GM12878 (cell line): Measurements from ENCODE around the gene MRPL37.

Experiments used
- BRCA1 ChIP-seq: IDR thresholded peaks from 2 replicates; pipeline ENCODE4 v1.6.1; 2011; ENCODE audit warnings: low read depth, low read length, improper control_type of control experiment
- CEBPB ChIP-seq, 2 experiments: fragments of 150-350 bp in 1 of 2; IDR thresholded peaks; 2 replicates each; pipeline ENCODE4 v1.6.1; 2012 to 2014; ENCODE audit warnings: low read depth in 2 of 2, low read length in 2 of 2, borderline replicate concordance in 1 of 2, inconsistent platforms in 1 of 2
- CHD4 ChIP-seq: fragments of 200-600 bp; sonication (generic); IDR thresholded peaks from 2 replicates; pipeline ENCODE4 v1.6.1; 2016; ENCODE audit warnings: mild to moderate bottlenecking
- EP300 ChIP-seq, 2 experiments: fragments of 150-350 bp in 1 of 2; IDR thresholded peaks; 2 replicates each; pipeline ENCODE4 v1.6.1; 2011 to 2012; ENCODE audit warnings: low read depth in 2 of 2, low read length in 2 of 2, borderline replicate concordance in 1 of 2, improper control_type of control experiment in 1 of 2, inconsistent platforms in 1 of 2; ENCODE audit not compliant: control insufficient read depth in 1 of 2
- MYC ChIP-seq: IDR thresholded peaks from 2 replicates; pipeline ENCODE4 v1.6.1; 2011; ENCODE audit warnings: mild to moderate bottlenecking, low read length, moderate library complexity, inconsistent platforms; ENCODE audit not compliant: insufficient read depth, insufficient replicate concordance, insufficient read length, severe bottlenecking
- POLR2A ChIP-seq: IDR thresholded peaks from 2 replicates; pipeline ENCODE4 v1.6.1; 2011; ENCODE audit warnings: low read depth, mild to moderate bottlenecking, low read length
- SRF ChIP-seq, 2 experiments: IDR thresholded peaks; 2 replicates each; pipeline ENCODE4 v1.6.1; 2011; ENCODE audit warnings: low read depth in 2 of 2, low read length in 2 of 2, mild to moderate bottlenecking in 1 of 2, moderate library complexity in 1 of 2
- YY1 ChIP-seq: IDR thresholded peaks from 2 replicates; pipeline ENCODE4 v1.6.1; 2011; ENCODE audit warnings: low read depth, mild to moderate bottlenecking, low read length
- ZNF274 ChIP-seq: IDR thresholded peaks from one replicate; pipeline ENCODE4 v1.8.0; 2011; ENCODE audit not compliant: insufficient read length, insufficient read depth
- TF ChIP-seq, protein P1 (sequence below): IDR thresholded peaks from 2 replicates; pipeline ENCODE4 v1.6.1; 2012; ENCODE audit warnings: low read depth, low read length, improper control_type of control experiment
- TF ChIP-seq, protein P2 (sequence below), 3 experiments: IDR thresholded peaks in 2 of 3; conservative IDR thresholded peaks in 1 of 3; 2 replicates each; pipeline ENCODE4 v1.5.1; 2011; ENCODE audit warnings: low read depth in 3 of 3, low read length in 3 of 3, mild to moderate bottlenecking in 3 of 3, control low read depth in 2 of 3, moderate library complexity in 2 of 3, inconsistent platforms in 1 of 3, mixed read lengths in 1 of 3; ENCODE audit not compliant: control insufficient read depth in 2 of 3, insufficient read depth in 1 of 3; ENCODE audit errors: extremely low read depth in 1 of 3
- TF ChIP-seq, protein P3 (sequence below): fragments of 450-650 bp; IDR thresholded peaks from 2 replicates; pipeline ENCODE4 v1.6.1; 2016; ENCODE audit warnings: mild to moderate bottlenecking

DNA sequence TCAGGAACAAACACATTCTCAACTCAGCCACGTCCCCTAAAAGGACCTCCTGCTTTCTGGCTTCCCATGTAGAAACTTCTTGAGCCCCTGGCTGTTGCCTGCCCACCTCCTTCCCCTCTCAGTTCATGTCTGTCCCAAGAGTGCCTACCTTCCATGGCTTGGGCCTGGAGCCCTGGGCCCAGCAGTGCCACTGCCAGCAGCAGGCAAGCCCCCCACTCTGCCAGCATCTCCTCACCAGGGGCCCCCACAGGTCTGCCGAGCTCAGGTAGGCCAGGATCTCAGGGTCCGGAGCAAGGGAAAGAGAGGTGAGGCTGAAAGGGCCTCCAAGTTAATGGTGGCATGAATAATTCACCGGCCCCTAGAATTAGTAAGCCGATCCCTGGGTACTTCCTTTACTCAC is 47.3 kb upstream of the MRPL37 start, which contains the start of gene CDCP2:
- TF ChIP-seq, protein P1, sequence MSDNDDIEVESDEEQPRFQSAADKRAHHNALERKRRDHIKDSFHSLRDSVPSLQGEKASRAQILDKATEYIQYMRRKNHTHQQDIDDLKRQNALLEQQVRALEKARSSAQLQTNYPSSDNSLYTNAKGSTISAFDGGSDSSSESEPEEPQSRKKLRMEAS, result no peak
- no peak for TF ChIP-seq BRCA1
- no peak for TF ChIP-seq MYC
- no peak for TF ChIP-seq SRF (IDR thresholded peaks at IDR 0.05; ENCODE audit: low read depth in 2 of 2, low read length in 2 of 2)
- TF ChIP-seq, protein P2, sequence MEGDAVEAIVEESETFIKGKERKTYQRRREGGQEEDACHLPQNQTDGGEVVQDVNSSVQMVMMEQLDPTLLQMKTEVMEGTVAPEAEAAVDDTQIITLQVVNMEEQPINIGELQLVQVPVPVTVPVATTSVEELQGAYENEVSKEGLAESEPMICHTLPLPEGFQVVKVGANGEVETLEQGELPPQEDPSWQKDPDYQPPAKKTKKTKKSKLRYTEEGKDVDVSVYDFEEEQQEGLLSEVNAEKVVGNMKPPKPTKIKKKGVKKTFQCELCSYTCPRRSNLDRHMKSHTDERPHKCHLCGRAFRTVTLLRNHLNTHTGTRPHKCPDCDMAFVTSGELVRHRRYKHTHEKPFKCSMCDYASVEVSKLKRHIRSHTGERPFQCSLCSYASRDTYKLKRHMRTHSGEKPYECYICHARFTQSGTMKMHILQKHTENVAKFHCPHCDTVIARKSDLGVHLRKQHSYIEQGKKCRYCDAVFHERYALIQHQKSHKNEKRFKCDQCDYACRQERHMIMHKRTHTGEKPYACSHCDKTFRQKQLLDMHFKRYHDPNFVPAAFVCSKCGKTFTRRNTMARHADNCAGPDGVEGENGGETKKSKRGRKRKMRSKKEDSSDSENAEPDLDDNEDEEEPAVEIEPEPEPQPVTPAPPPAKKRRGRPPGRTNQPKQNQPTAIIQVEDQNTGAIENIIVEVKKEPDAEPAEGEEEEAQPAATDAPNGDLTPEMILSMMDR (IDR thresholded peaks at IDR 0.05 in 2 of 3, conservative IDR thresholded peaks at IDR 0.05 in 1 of 3; ENCODE audit: control insufficient read depth in 2 of 3, extremely low read depth in 1 of 3, insufficient read depth in 1 of 3, low read depth in 3 of 3, low read length in 3 of 3), result no peak
- TF ChIP-seq CHD4, result no peak
- no peak for TF ChIP-seq YY1
- TF ChIP-seq CEBPB (IDR thresholded peaks at IDR 0.05; ENCODE audit: borderline replicate concordance in 1 of 2, low read depth in 2 of 2, low read length in 2 of 2), result no peak
- TF ChIP-seq, protein P3, sequence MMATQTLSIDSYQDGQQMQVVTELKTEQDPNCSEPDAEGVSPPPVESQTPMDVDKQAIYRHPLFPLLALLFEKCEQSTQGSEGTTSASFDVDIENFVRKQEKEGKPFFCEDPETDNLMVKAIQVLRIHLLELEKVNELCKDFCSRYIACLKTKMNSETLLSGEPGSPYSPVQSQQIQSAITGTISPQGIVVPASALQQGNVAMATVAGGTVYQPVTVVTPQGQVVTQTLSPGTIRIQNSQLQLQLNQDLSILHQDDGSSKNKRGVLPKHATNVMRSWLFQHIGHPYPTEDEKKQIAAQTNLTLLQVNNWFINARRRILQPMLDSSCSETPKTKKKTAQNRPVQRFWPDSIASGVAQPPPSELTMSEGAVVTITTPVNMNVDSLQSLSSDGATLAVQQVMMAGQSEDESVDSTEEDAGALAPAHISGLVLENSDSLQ, result no peak
- no peak for TF ChIP-seq EP300 (IDR thresholded peaks at IDR 0.05; ENCODE audit: borderline replicate concordance in 1 of 2, control insufficient read depth in 1 of 2, low read depth in 2 of 2, low read length in 2 of 2)
- no peak for TF ChIP-seq ZNF274
- TF ChIP-seq POLR2A, result no peak
